Stimulated activated CD8-positive, alpha-beta memory T cell treated with anti-CD3 and anti-CD28 coated beads, Interleukin-4, amount 100 ng/mL, for 24 hours (primary cell): ENCODE results near the gene CNTN4.

Source experiments
- DNase-seq: peaks from one replicate; pipeline ENCODE4 v3.0.0-alpha.2; 2020; ENCODE audit warnings: low read depth

The CNTN4 gene

GRCh38 chr3:2597615-2598014 lies 498.9 kb downstream of the CNTN4 start:
- DNase-seq: no peak

DNA sequence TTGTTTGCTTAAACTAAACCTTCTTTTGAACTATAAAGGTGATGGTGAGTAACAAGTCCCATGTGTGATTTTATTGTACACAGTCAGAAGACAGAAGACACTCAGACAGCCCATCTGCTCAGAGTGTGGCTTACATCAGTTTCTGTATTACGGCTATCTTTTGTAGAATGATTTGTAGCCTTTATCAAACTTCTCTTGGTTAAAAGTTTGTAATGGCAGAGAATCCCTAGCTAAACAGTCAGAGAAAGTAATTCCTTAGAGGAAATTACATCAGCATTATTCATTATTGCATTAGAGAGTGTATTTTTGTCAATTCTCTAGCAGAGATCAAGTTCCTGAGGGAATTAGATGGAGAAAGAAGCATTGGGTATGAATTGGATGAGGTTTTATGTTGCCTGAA lies 500.8 kb downstream of the CNTN4 start:
- no peak for DNase-seq

GRCh38 chr3:2603692-2604289 lies 505.1 kb downstream of the CNTN4 start:
- DNase-seq: no peak

- no peak for DNase-seq
These were observed 515.9 kb downstream of the CNTN4 start for GRCh38 chr3:2614578-2614977.

GRCh38 chr3:2615080-2615479 lies 516.4 kb downstream of the CNTN4 start:
- DNase-seq: no peak

- DNase-seq: no peak
These were observed 524.8 kb downstream of the CNTN4 start for GRCh38 chr3:2623436-2623835.

DNA sequence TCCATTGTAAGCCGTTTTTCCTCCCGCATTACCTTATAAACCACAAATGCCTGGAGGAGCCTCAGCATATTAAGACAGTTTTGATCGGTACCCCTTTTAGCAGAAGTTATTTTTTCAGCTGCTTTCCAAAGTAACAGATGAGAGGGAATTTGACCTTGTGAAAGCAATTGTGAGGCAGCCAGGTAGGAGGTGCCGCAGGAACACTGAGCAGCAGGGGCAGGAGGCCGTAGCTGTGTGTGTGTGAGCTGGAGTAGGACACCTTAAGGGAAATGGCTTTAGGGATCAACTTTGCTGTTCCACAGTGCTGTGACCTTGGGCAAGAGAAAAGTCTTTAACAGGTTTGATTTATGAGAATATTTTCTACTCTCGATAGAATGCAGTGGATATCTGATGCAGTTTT lies 529.5 kb downstream of the CNTN4 start:
- DNase-seq: no peak

- DNase-seq: no peak
These were observed 536.8 kb downstream of the CNTN4 start for GRCh38 chr3:2635511-2635910.

- DNase-seq: no peak
These were observed 544.9 kb downstream of the CNTN4 start for GRCh38 chr3:2643606-2644005.

- no peak for DNase-seq
These were observed 546.3 kb downstream of the CNTN4 start for GRCh38 chr3:2645001-2645400.

- DNase-seq: no peak
These were observed 552.1 kb downstream of the CNTN4 start for GRCh38 chr3:2650746-2651145.

DNA sequence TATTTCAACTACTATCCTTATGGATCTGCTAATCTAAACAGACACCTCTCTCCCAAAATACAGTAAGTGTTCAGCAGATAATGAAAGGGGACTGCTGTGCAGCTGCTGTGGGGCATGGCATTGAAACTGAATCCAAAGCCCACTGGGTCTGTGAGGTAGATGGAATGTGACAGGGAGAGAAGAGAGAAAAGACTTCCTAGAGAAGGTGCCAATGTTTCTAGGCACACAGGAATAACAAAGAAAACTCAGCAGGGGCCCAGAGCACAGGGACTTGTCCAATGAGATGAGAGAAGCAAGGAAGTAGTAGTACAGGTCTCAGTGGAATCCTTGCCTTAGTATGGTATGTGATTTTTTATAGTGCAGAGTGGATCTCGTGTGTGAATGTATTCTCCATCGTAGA lies 553.7 kb downstream of the CNTN4 start:
- no peak for DNase-seq

GRCh38 chr3:2653706-2654105 lies 555.0 kb downstream of the CNTN4 start:
- DNase-seq: no peak

DNA sequence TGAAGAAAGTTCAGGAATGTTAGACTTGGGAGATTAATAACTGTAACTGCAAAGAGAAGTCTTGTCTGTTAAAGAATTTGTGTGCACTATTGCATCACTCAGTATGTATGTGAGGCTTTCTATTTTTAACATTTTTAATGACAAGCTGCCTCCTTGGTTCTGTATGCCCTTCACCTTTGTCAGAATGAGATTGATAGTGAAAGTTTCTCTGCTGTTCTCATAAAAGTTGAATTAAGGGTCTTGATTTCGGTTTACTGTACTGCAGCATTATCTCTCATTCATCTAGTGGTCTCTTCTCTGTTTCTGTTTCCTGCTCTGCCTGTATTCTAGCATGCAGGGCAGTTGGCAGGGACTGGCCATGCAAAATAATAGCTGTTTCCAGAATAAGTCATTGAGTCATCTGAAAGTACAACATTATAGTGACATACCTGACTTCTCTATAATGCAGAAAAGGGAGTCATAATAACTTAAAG lies 556.6 kb downstream of the CNTN4 start:
- DNase-seq: no peak

GRCh38 chr3:2656806-2657777 lies 558.4 kb downstream of the CNTN4 start:
- DNase-seq: no peak

DNA sequence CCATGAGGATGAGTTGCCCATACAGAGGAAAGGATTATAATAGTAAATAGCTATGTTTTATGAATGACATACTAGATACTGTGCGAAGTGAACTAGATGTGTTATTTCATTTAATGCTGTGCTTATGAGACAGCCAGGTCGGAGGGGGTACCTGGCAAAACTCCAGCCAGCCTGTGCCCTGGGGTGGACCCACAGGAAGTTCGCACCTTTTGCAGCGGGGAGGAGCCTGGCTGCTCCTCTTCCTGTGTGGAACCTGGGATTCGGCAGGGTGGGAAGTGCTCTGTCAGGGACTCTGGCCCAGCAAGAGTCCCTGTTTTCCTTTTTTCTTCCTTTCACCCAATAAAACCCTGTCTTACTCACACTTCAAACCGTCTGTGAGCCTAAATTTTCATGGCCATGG lies 559.3 kb downstream of the CNTN4 start:
- no peak for DNase-seq

DNA sequence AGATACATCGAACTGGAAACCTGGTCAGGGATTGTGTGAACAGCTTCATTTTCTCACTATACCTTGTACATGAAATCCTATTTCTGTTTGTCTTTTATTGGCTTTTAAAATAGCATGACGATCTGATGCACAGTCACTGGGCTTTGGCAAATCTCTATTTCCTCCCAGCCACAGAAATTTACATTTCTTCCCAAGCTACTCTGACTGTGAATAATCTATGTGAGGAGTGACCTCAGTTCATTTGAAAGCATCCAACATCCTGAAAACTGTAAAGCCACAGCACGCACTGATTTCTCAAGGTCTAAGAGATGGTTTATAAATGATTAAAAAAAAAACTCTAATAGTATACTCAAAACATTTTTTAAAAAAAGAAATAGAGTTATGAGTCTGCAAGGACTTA lies 561.2 kb downstream of the CNTN4 start:
- DNase-seq: no peak

DNA sequence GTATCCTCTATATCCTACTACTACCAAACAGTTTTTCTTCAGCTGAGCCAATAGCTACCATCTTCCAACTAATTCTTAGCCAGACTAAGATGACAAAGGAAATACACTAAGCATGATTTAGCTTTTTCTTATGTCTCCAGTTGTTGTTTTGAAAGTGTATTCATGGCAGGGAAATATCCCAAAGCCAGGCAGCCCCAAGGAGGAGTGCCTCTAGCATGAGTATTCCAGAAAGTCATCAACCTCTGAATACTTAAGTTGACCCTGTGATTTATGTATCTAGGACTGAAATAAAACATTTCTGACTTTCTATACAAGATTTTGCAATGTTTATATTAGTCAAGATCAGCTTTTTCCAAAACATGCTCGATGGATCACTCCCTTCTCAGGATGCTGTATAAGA lies 562.4 kb downstream of the CNTN4 start:
- no peak for DNase-seq

- no peak for DNase-seq
These were observed 578.8 kb downstream of the CNTN4 start for GRCh38 chr3:2677501-2677900.

GRCh38 chr3:2680236-2680635 lies 581.6 kb downstream of the CNTN4 start:
- DNase-seq: no peak

DNA sequence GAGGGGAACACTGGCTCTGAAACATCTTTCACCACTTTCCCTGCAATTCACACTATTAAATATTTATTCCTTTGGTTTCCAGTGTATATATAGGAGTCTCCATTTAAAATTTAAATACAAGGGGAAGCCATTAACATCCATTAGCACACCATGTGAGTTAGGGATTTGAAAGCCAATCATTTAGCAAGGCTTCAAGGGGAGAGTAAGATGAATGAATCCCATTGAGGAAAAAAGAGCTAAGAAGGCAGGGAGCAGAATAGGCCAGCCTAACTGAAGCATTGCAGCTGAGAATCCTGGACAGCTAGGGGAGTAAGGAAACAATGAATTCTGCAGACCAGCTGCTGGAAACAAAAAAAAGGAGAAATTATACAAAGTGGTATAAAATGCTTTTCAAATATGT lies 585.4 kb downstream of the CNTN4 start:
- DNase-seq: no peak

DNA sequence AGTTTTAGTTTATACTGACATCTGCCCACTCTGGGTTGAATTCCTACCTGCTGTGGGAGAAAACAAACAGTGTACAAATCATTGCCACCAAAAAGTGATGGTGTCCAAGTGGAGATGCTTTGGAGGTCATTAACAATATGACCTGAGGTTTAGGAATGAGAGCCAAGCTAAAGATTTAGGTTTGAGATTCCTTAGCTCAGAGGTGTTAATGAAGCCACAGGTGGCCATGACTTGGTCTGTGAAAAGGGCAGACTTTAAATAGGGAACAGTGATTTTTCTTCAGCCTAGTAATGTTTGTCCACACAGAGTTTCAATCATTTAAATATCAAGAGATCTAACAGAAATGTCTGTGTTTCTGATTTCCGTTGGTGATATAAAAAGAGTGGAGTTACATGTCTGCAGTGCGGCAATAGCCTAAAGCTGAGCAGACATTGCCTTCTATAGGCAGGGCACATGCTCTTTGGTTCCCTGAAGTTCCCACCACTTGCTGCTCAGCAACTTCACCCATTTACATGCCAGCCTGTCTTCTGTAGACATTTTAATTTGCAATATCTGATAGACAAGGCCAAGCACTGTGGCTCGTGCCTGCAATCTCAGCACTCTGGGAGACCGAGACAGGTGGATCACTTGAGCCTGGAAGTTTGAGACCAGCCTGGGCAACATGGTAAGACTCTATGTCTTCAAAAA lies 588.3 kb downstream of the CNTN4 start:
- no peak for DNase-seq

- no peak for DNase-seq
These were observed 598.9 kb downstream of the CNTN4 start for GRCh38 chr3:2697589-2697988.
